Peyer's patch (tissue), 4 donors: Measurements from ENCODE around the gene CACNB1. TPM values are rescaled to one million over a fixed set of nuclear protein-coding genes. Genes with fewer than 3 reads are reported as not detected.

Experiments used
- DNase-seq, 3 donors: peaks; one replicate each; pipeline ENCODE4 v3.0.0-alpha.2; 2017 to 2019
- H3K27ac ChIP-seq, 4 donors: fragments of 200-600 bp; sonication (generic); one replicate each; pipeline ENCODE4 v1.5.1; 2016 to 2019
- H3K27me3 ChIP-seq, 2 donors: fragments of 200-600 bp; sonication (generic); one replicate each; pipeline ENCODE4 v1.5.1; 2019
- H3K36me3 ChIP-seq, 3 donors: fragments of 200-600 bp; sonication (generic); one replicate each; pipeline ENCODE4 v1.5.1; 2016 to 2019
- H3K4me1 ChIP-seq, 4 donors: fragments of 200-600 bp; sonication (generic); one replicate each; pipeline ENCODE4 v1.5.1; 2016 to 2019
- H3K4me3 ChIP-seq, 4 donors: fragments of 200-600 bp; sonication (generic); 1 replicate in 3 of 4; 2 replicates in 1 of 4; pipeline ENCODE4 v1.5.1; 2016 to 2019; ENCODE audit warnings: mild to moderate bottlenecking in 1 of 4
- H3K9me3 ChIP-seq, 4 donors: fragments of 200-600 bp; sonication (generic); one replicate each; pipeline ENCODE4 v1.5.1; 2016 to 2019; ENCODE audit warnings: mild to moderate bottlenecking in 1 of 4
- CTCF ChIP-seq, 6 experiments: fragments of 450-650 bp in 4 of 6; fragments of 200-600 bp in 2 of 6; sonication (generic) in 1 of 6; IDR thresholded peaks; one replicate each; pipeline ENCODE4 v1.5.1; 2017 to 2019; ENCODE audit warnings: antibody characterized with exemption in 6 of 6, mild to moderate bottlenecking in 3 of 6, moderate library complexity in 1 of 6
- POLR2A ChIP-seq, 2 donors: fragments of 450-650 bp; IDR thresholded peaks; one replicate each; pipeline ENCODE4 v1.5.1; 2017; ENCODE audit warnings: antibody characterized with exemption in 2 of 2, mild to moderate bottlenecking in 2 of 2, moderate library complexity in 2 of 2
- total RNA-seq, 4 donors: library from RNA; depleted of rRNA; stranded (reverse); fragments of >200 nt; gene quantifications; one replicate each; pipeline ENCODE4 v1.1.0, GENCODE V29; 2016

Gene CACNB1
- total RNA-seq, 4 donors from 2014 or later, result 2.5 to 5.0 (median 2.8) TPM

- Histone ChIP-seq H3K4me1 (peaks cover 0 to 7% (median 3%) of the 10 kb centered on the region in 4 donors), H3K27me3 (no peaks in the 10 kb centered on the region), H3K4me3 (no peak overlapping the region), H3K27ac (no peak overlapping the region), H3K9me3 (no peaks in the 10 kb centered on the region), H3K36me3 (no peaks in the 10 kb centered on the region)
- TF ChIP-seq CTCF (IDR thresholded peaks at IDR 0.05) (no peak), POLR2A (IDR thresholded peaks at IDR 0.05) (no peak)
- no peak for DNase-seq
Observed at GRCh38 chr17:39240631-39241030, 43.2 kb upstream of the CACNB1 start.

GRCh38 chr17:39239640-39240314 lies 42.3 kb upstream of the CACNB1 start:
- Histone ChIP-seq H3K9me3 (no peaks in the 10 kb centered on the region), H3K4me1 (peaks cover 0 to 7% (median 3%) of the 10 kb centered on the region in 4 donors), H3K27me3 (no peaks in the 10 kb centered on the region), H3K4me3 (no peak overlapping the region), H3K27ac (no peak overlapping the region), H3K36me3 (no peaks in the 10 kb centered on the region)
- TF ChIP-seq POLR2A (IDR thresholded peaks at IDR 0.05) (no peak), CTCF (IDR thresholded peaks at IDR 0.05) (peak; percentile 39 to 65 (median 58))
- peak; percentile 76 to 87 (median 79) for DNase-seq

GRCh38 chr17:39238311-39238972 lies 41.0 kb upstream of the CACNB1 start:
- TF ChIP-seq POLR2A (IDR thresholded peaks at IDR 0.05) (no peak), CTCF (IDR thresholded peaks at IDR 0.05) (no peak)
- Histone ChIP-seq H3K9me3 (no peaks in the 10 kb centered on the region), H3K27ac (peak overlapping the region in 2 of 4 donors; percentile 16 to 57), H3K36me3 (no peaks in the 10 kb centered on the region), H3K27me3 (no peaks in the 10 kb centered on the region), H3K4me3 (peak overlapping the region in 1 of 4 donors; percentile 3), H3K4me1 (no peaks in the 10 kb centered on the region)
- DNase-seq, result peak in 2 of 3 donors; percentile 71 to 81

GRCh38 chr17:39237586-39237985 lies 40.1 kb upstream of the CACNB1 start:
- no peaks in the 10 kb centered on the region for H3K9me3 ChIP-seq
- H3K4me1 ChIP-seq, result no peaks in the 10 kb centered on the region
- no peaks in the 10 kb centered on the region for H3K27me3 ChIP-seq
- no peak for TF ChIP-seq CTCF (IDR thresholded peaks at IDR 0.05)
- TF ChIP-seq POLR2A (IDR thresholded peaks at IDR 0.05), result no peak
- H3K4me3 ChIP-seq, result no peak overlapping the region
- no peak overlapping the region for H3K27ac ChIP-seq
- no peak for DNase-seq
- H3K36me3 ChIP-seq, result no peaks in the 10 kb centered on the region

- no peaks in the 10 kb centered on the region for H3K9me3 ChIP-seq
- no peak overlapping the region for H3K27ac ChIP-seq
- peaks cover 0 to 4% (median 1%) of the 10 kb centered on the region in 4 donors for H3K4me1 ChIP-seq
- H3K4me3 ChIP-seq, result no peak overlapping the region
- H3K27me3 ChIP-seq, result no peaks in the 10 kb centered on the region
- DNase-seq, result no peak
- TF ChIP-seq POLR2A (IDR thresholded peaks at IDR 0.05), result no peak
- TF ChIP-seq CTCF (IDR thresholded peaks at IDR 0.05), result no peak
- H3K36me3 ChIP-seq, result no peaks in the 10 kb centered on the region
Observed at GRCh38 chr17:39236981-39237441, 39.5 kb upstream of the CACNB1 start.
